Panc1 (cell line): Measurements from ENCODE around the gene ST6GALNAC6.

ENCODE experiments used
- CTCF ChIP-seq: fragments of 450-650 bp; IDR thresholded peaks from 2 replicates; pipeline ENCODE4 v1.5.1; 2017; ENCODE audit warnings: mild to moderate bottlenecking
- POLR2AphosphoS5 ChIP-seq: IDR thresholded peaks from 2 replicates; pipeline ENCODE4 v1.6.1; 2012; ENCODE audit warnings: mild to moderate bottlenecking, low read depth, low read length, moderate library complexity
- SIN3A ChIP-seq: IDR thresholded peaks from 2 replicates; pipeline ENCODE4 v1.6.1; 2012; ENCODE audit warnings: low read depth, mild to moderate bottlenecking, low read length, moderate library complexity, borderline replicate concordance; ENCODE audit not compliant: insufficient read depth
- TF ChIP-seq, protein P1 (sequence below), 2 experiments: IDR thresholded peaks; 2 replicates each; pipeline ENCODE4 v1.6.1; 2011 to 2012; ENCODE audit warnings: low read depth in 2 of 2, control low read depth in 1 of 2, low read length in 1 of 2, mild to moderate bottlenecking in 1 of 2, moderate library complexity in 1 of 2; ENCODE audit not compliant: insufficient read depth in 1 of 2

DNA sequence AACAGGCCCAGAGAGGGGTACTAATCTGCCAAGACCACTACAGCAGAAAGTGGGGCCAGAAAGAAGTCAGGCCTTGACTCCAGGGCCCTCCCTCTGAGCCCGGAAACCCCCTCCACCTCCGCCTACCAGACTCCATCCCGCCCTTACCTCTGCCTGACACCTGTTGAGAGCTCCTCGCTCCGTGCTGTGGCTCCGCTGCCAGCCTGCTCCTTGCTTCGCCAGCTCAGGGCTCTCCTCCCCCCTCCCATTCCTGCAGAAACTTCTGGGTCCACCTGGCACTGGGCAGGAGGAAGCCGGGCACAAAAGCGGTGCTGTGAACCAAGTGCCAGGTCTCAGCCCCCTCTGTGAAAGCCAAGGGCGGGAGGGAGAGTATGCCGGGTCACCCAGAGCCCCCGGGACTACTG lies 6.4 kb upstream of the ST6GALNAC6 start:
- TF ChIP-seq CTCF (no peak), POLR2AphosphoS5 (no peak), SIN3A (no peak)
- TF ChIP-seq, protein P1, sequence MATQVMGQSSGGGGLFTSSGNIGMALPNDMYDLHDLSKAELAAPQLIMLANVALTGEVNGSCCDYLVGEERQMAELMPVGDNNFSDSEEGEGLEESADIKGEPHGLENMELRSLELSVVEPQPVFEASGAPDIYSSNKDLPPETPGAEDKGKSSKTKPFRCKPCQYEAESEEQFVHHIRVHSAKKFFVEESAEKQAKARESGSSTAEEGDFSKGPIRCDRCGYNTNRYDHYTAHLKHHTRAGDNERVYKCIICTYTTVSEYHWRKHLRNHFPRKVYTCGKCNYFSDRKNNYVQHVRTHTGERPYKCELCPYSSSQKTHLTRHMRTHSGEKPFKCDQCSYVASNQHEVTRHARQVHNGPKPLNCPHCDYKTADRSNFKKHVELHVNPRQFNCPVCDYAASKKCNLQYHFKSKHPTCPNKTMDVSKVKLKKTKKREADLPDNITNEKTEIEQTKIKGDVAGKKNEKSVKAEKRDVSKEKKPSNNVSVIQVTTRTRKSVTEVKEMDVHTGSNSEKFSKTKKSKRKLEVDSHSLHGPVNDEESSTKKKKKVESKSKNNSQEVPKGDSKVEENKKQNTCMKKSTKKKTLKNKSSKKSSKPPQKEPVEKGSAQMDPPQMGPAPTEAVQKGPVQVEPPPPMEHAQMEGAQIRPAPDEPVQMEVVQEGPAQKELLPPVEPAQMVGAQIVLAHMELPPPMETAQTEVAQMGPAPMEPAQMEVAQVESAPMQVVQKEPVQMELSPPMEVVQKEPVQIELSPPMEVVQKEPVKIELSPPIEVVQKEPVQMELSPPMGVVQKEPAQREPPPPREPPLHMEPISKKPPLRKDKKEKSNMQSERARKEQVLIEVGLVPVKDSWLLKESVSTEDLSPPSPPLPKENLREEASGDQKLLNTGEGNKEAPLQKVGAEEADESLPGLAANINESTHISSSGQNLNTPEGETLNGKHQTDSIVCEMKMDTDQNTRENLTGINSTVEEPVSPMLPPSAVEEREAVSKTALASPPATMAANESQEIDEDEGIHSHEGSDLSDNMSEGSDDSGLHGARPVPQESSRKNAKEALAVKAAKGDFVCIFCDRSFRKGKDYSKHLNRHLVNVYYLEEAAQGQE (IDR thresholded peaks at IDR 0.05; ENCODE audit: insufficient read depth in 1 of 2, low read depth in 2 of 2, low read length in 1 of 2), result no peak
